ENCODE data around the gene WDR27.
A peak's percentile ranks its signal among the peaks of the same experiment; 100 is the strongest.

Gene WDR27

DNA sequence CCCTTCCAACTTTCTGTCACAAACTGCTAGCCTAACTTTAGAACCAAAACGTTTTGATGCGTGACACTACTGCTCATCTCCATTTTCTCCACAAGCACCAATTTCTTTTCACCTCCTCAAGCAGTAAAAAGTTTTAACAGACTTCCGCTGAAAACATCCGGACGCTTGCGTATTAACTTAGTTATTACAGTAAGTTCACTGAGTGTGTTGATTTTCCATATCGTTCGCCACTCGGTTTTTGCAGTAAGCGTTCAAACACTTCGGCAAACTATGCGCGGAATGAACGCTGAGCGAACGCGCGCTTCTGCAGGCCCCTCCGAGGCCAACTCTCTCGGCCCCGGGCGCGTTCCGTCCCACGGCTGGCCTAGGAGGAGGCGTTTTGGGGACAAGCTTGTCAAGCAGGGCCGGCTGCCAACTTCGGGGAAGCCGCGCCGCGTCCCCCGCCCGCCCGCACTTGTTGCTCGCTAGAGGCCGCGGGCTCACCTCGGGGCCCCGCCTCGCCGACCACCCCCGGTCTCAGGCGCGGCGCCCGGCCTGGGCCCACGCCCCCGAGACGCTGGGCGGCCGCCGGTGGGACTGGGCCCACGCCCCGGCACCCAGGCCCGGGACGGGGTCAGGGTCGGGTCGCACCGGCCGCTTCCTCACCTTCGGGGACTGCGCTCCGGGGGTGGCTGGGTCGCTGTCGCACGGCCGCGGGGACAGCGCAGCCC lies 21.5 kb upstream of the WDR27 start:
- peak overlapping the region; percentile 78 for H3K4me3 ChIP-seq (ENCODE audit: low read depth, low read length)
- DNase-seq (ENCODE audit: low read depth), result peak; percentile 17
- TF ChIP-seq, protein P1, sequence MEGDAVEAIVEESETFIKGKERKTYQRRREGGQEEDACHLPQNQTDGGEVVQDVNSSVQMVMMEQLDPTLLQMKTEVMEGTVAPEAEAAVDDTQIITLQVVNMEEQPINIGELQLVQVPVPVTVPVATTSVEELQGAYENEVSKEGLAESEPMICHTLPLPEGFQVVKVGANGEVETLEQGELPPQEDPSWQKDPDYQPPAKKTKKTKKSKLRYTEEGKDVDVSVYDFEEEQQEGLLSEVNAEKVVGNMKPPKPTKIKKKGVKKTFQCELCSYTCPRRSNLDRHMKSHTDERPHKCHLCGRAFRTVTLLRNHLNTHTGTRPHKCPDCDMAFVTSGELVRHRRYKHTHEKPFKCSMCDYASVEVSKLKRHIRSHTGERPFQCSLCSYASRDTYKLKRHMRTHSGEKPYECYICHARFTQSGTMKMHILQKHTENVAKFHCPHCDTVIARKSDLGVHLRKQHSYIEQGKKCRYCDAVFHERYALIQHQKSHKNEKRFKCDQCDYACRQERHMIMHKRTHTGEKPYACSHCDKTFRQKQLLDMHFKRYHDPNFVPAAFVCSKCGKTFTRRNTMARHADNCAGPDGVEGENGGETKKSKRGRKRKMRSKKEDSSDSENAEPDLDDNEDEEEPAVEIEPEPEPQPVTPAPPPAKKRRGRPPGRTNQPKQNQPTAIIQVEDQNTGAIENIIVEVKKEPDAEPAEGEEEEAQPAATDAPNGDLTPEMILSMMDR (IDR thresholded peaks at IDR 0.05; ENCODE audit: control insufficient read depth, extremely low read depth, insufficient read depth), result no peak

DNA sequence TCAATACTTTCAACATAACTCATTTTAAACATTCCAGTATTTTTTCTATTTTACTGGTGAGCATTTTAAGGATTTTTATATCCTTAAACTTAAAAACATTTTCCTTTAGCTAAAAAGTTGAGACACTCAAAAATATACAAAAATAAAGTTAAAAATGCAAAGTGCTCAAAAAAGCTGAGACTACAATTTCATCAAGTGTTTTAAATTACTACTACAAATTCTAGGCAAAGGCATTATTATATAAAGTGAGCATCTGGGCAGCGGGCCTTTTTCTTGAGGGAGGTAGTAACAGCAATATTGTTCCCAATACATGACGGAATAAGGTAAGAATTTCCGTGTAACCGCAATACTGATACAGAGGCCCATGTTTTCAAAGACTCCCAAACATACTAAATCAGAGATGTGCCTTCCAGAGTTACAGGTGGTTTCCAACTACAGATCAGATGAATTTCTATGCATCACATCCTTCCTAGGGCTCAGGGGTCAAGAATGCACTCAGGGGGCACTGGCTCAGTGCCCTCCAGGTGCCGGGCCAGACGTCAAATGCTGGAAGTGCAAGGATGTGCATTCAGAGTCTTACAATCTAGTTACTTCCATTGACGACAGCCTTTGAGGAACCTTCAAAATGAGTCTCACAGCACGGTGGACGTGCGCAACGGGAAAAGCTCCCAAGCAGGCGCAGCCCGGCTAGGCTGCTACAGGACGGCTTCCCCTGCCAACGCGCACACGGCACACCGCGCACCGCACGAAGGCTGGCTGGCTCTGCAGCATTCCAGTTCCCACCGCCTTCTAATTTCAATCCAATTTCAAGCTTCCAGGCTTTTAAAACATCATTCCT lies 20.8 kb upstream of the WDR27 start:
- TF ChIP-seq, protein P1 (IDR thresholded peaks at IDR 0.05; ENCODE audit: control insufficient read depth, extremely low read depth, insufficient read depth), result no peak
- DNase-seq (ENCODE audit: low read depth), result peak; percentile 22

DNA sequence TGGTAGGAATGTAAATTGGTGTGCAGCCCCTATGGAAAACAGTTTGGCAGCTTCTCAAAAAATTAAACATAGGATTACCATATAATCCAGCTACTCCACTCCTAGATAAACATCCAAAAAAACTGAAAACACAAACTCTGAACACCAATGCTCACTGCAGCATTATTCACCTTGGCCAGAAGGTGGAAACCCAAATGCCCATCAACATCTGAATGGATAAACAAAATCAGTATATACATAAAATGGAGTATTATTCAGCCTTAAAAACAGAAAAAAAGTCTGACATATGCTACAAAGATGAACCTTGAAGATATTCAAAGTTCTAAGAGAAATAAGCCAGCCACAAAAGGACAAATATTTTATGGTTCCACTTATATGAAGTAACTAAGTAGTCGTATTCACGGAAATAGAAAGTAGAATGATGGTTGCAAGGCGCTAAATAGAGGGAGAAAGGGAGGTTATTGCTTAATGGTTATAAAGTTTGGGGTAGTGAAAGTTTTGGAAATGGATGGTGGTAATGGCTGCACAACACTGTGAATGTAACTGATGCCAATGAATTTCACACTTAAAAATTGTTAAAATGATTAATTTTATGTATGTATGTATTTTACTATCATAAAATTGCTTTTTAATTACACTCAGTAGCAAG lies 18.5 kb upstream of the WDR27 start:
- TF ChIP-seq, protein P1 (IDR thresholded peaks at IDR 0.05; ENCODE audit: control insufficient read depth, extremely low read depth, insufficient read depth), result peak; percentile 13; the same call in 1 of the 2 replicates
- H3K4me3 ChIP-seq (ENCODE audit: low read depth, low read length), result no peak overlapping the region
- DNase-seq (ENCODE audit: low read depth), result no peak

More for the DNA sequence above, 20.8 kb upstream of the WDR27 start:
- H3K4me3 ChIP-seq (ENCODE audit: low read depth, low read length), result peak overlapping the region; percentile 78

DNA sequence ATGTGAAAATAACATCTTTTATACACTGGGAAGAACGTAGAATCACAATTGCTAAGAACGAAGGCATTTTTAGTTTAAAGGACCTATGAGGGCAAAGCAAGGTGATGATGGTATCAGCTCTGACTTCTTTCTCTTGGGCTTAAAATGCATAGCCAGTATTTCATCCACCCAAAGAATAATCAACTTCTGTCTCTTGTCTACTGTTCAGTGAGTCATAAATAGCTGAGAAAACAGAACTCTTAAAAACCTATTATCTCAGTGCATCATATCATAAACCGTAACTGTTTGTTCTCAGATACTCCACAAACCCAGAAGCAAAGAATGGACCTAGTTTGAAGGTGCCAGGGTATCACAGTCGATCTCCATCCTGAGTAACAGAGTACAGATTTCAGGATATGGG lies 17.3 kb upstream of the WDR27 start:
- TF ChIP-seq, protein P1 (IDR thresholded peaks at IDR 0.05; ENCODE audit: control insufficient read depth, extremely low read depth, insufficient read depth), result no peak
- DNase-seq (ENCODE audit: low read depth), result no peak
- H3K4me3 ChIP-seq (ENCODE audit: low read depth, low read length), result no peak overlapping the region

DNA sequence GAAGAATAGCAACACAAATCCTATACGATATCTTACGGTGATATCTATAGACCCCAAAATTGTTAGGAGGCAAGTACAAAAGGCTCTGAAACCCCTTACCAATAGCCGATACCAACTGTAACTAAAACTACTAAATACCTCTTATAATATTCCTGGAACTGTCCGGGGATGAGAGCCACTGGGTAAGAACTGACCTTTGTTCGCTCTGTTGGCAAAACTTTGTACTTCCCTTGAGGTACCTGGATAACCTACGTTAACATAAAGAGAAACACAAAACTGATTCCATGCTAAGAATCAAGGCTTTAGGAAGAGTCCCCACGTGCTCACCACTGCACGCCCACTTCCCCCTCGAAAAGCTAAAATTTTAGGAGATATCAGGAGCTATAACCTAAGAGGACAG lies 12.8 kb upstream of the WDR27 start:
- no peak for DNase-seq (ENCODE audit: low read depth)
- no peak overlapping the region for H3K4me3 ChIP-seq (ENCODE audit: low read depth, low read length)
- TF ChIP-seq, protein P1 (IDR thresholded peaks at IDR 0.05; ENCODE audit: control insufficient read depth, extremely low read depth, insufficient read depth), result no peak

DNA sequence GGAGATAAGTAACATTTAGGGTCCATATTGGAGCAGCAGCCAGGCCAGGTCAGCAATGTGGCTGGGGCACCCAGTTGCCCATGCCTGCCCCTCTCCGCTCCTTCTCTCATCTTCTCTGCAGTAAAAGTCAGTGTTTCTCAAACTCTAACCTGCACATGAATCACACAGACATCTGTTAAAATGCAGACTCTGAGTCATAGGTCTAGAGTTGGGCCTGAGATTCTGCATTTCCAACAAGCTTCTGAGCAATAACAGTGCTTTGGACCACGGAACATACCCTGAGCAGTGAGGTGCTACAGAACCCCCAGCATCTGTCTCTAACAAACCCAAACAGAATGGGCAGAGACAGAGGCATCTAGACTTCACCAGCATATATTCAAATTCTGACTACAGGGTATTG lies 12.3 kb upstream of the WDR27 start:
- TF ChIP-seq, protein P1 (IDR thresholded peaks at IDR 0.05; ENCODE audit: control insufficient read depth, extremely low read depth, insufficient read depth), result no peak
- DNase-seq (ENCODE audit: low read depth), result no peak

More for the DNA sequence above, 12.3 kb upstream of the WDR27 start:
- H3K4me3 ChIP-seq (ENCODE audit: low read depth, low read length), result no peak overlapping the region
